H1 (cell line): ENCODE data around the gene FGD5. TPM values are rescaled to one million over a fixed set of nuclear protein-coding genes. Genes with fewer than 3 reads are reported as not detected.

Experiments used
- CTCF ChIA-PET: fragments of 300-600 bp; sonication (Branson Sonifier 250); formaldehyde crosslinking; loops from one replicate; lab custom pipeline; 2021; ENCODE audit not compliant: partially characterized antibody; lab: Charles Lee
- POLR2A ChIA-PET: fragments of 300-600 bp; sonication (Branson Sonifier 250); formaldehyde crosslinking; loops from one replicate; lab custom pipeline; 2021; ENCODE audit warnings: inconsistent platforms; ENCODE audit not compliant: partially characterized antibody; lab: Charles Lee
- DNase-seq, 2 experiments: peaks; one replicate each; pipeline versions ENCODE4 v3.0.0 to v3.0.0-alpha.2; 2010 to 2022; ENCODE audit warnings: low spot score in 2 of 2, low read depth in 1 of 2, mixed read lengths in 1 of 2
- FAIRE-seq: peaks from 2 replicates; lab custom pipeline; 2011; peaks lifted over from hg19 to GRCh38; lab: Jason Lieb, UNC
- H2AFZ ChIP-seq: 2 replicates; pipeline ENCODE4 v1.8.1; 2012; ENCODE audit warnings: low read length, inconsistent platforms
- H2AK5ac ChIP-seq: 2 replicates; pipeline ENCODE4 v1.6.1; 2013; ENCODE audit warnings: low read depth, low read length
- H2BK120ac ChIP-seq: replicated peaks from 2 replicates; pipeline ENCODE3; 2013; ENCODE audit warnings: low read depth, low read length, inconsistent platforms
- H2BK12ac ChIP-seq: 2 replicates; pipeline ENCODE4 v1.6.1; 2013; ENCODE audit warnings: low read depth, low read length
- H2BK15ac ChIP-seq: 2 replicates; pipeline ENCODE4 v1.6.1; 2013; ENCODE audit warnings: low read length
- H2BK20ac ChIP-seq: 2 replicates; pipeline ENCODE4 v1.6.1; 2013; ENCODE audit warnings: low read length
- H2BK5ac ChIP-seq: 2 replicates; pipeline ENCODE4 v1.6.1; 2013; ENCODE audit warnings: low read depth, low read length
- H3K14ac ChIP-seq: 2 replicates; pipeline ENCODE4 v1.6.1; 2013; ENCODE audit warnings: inconsistent platforms; ENCODE audit not compliant: insufficient read length
- H3K18ac ChIP-seq: 2 replicates; pipeline ENCODE4 v1.6.1; 2013; ENCODE audit warnings: low read length; ENCODE audit errors: extremely low read depth
- H3K23ac ChIP-seq: 2 replicates; pipeline ENCODE4 v1.6.1; 2013; ENCODE audit warnings: inconsistent platforms; ENCODE audit not compliant: insufficient read length
- H3K23me2 ChIP-seq: 2 replicates; pipeline ENCODE4 v1.6.1; 2013; ENCODE audit warnings: low read depth, low read length
- H3K27ac ChIP-seq: 2 replicates; pipeline ENCODE4 v1.6.1; 2011; ENCODE audit warnings: low read depth, low read length, inconsistent platforms
- H3K27me3 ChIP-seq, 4 experiments: replicated peaks in 1 of 4; 1 replicate in 1 of 4; 2 replicates in 3 of 4; pipeline versions ENCODE4 v1.6.1 to v1.8.1; 2011 to 2013; ENCODE audit warnings: low read length in 3 of 4, mild to moderate bottlenecking in 3 of 4, inconsistent platforms in 2 of 4, mixed read lengths in 2 of 4, moderate library complexity in 1 of 4; ENCODE audit not compliant: control insufficient read depth in 3 of 4, insufficient read depth in 3 of 4; ENCODE audit errors: extremely low read depth in 1 of 4
- H3K36me3 ChIP-seq, 4 experiments: 2 replicates each; pipeline versions ENCODE4 v1.6.1 to v1.8.1; 2011 to 2013; ENCODE audit warnings: mild to moderate bottlenecking in 4 of 4, low read length in 3 of 4, moderate library complexity in 2 of 4, control low read depth in 1 of 4, inconsistent platforms in 1 of 4; ENCODE audit not compliant: insufficient read depth in 4 of 4, control insufficient read depth in 2 of 4
- H3K4ac ChIP-seq: replicated peaks from 2 replicates; pipeline ENCODE3; 2013; ENCODE audit warnings: low read length, low read depth, mixed read lengths, inconsistent platforms; ENCODE audit not compliant: insufficient read length
- H3K4me1 ChIP-seq, 4 experiments: replicated peaks in 1 of 4; 1 replicate in 1 of 4; 2 replicates in 3 of 4; pipeline versions ENCODE4 v1.6.1 to v1.8.1; 2011 to 2013; ENCODE audit warnings: low read length in 3 of 4, inconsistent platforms in 2 of 4, mixed read lengths in 1 of 4; ENCODE audit not compliant: insufficient read depth in 4 of 4, control insufficient read depth in 3 of 4
- H3K4me2 ChIP-seq, 2 experiments: 2 replicates each; pipeline versions ENCODE4 v1.6.1 to v1.8.1; 2011 to 2013; ENCODE audit warnings: low read depth in 2 of 2, low read length in 2 of 2, control low read depth in 1 of 2, inconsistent platforms in 1 of 2, mild to moderate bottlenecking in 1 of 2; ENCODE audit not compliant: insufficient read depth in 1 of 2
- H3K4me3 ChIP-seq, 4 experiments: fragments of 200-600, 300-600 bp in 1 of 4; sonication (generic), shearing (Covaris generic), sonication (Bioruptor Twin) in 1 of 4; 2 replicates each; pipeline versions ENCODE4 v1.5.1 to v1.8.1; 2011 to 2016; ENCODE audit warnings: low read length in 4 of 4, low read depth in 3 of 4, control low read depth in 2 of 4, inconsistent platforms in 2 of 4, mild to moderate bottlenecking in 2 of 4, mixed read lengths in 1 of 4, moderate library complexity in 1 of 4; ENCODE audit not compliant: insufficient read depth in 2 of 4; ENCODE audit errors: extremely low read depth in 1 of 4
- H3K56ac ChIP-seq: replicated peaks from 2 replicates; pipeline ENCODE3; 2013; ENCODE audit warnings: low read depth, mild to moderate bottlenecking, mixed read lengths, low read length, inconsistent platforms; ENCODE audit not compliant: insufficient read length
- H3K79me1 ChIP-seq: 2 replicates; pipeline ENCODE4 v1.6.1; 2013; ENCODE audit warnings: low read depth, low read length, control low read depth
- H3K79me2 ChIP-seq, 2 experiments: 2 replicates each; pipeline versions ENCODE4 v1.6.1 to v1.8.1; 2012 to 2013; ENCODE audit warnings: low read length in 2 of 2, mild to moderate bottlenecking in 2 of 2, inconsistent platforms in 1 of 2; ENCODE audit not compliant: insufficient read depth in 2 of 2, control insufficient read depth in 1 of 2
- H3K9ac ChIP-seq, 4 experiments: replicated peaks in 1 of 4; 1 replicate in 1 of 4; 2 replicates in 3 of 4; pipeline versions ENCODE4 v1.6.1 to v1.8.1; 2011 to 2013; ENCODE audit warnings: low read depth in 3 of 4, low read length in 3 of 4, control low read depth in 2 of 4, mild to moderate bottlenecking in 2 of 4, moderate library complexity in 2 of 4, inconsistent platforms in 1 of 4; ENCODE audit errors: extremely low read depth in 1 of 4
- H3K9me3 ChIP-seq, 2 experiments: 2 replicates each; pipeline versions ENCODE4 v1.6.1 to v1.8.1; 2012 to 2013; ENCODE audit warnings: mild to moderate bottlenecking in 2 of 2, moderate library complexity in 2 of 2, control low read depth in 1 of 2, inconsistent platforms in 1 of 2, low read depth in 1 of 2, low read length in 1 of 2, mixed read lengths in 1 of 2; ENCODE audit not compliant: insufficient read depth in 2 of 2
- H4K20me1 ChIP-seq, 2 experiments: replicated peaks in 1 of 2; 2 replicates each; pipeline versions ENCODE3 to v1.8.1; 2011 to 2013; ENCODE audit warnings: inconsistent platforms in 2 of 2, low read length in 2 of 2, mild to moderate bottlenecking in 1 of 2; ENCODE audit not compliant: insufficient read depth in 2 of 2, control insufficient read depth in 1 of 2
- H4K5ac ChIP-seq: 2 replicates; pipeline ENCODE4 v1.6.1; 2013; ENCODE audit warnings: low read length, low read depth, mixed read lengths, inconsistent platforms; ENCODE audit not compliant: insufficient read length
- H4K8ac ChIP-seq: 2 replicates; pipeline ENCODE4 v1.8.0; 2013; ENCODE audit warnings: mild to moderate bottlenecking, moderate library complexity, low read length, inconsistent platforms; ENCODE audit not compliant: insufficient read depth; ENCODE audit errors: extremely low read depth
- H4K91ac ChIP-seq: replicated peaks from 2 replicates; pipeline ENCODE3; 2013; ENCODE audit warnings: low read length, mixed read lengths, inconsistent platforms; ENCODE audit not compliant: insufficient read length
- CHD2 ChIP-seq: IDR thresholded peaks from 2 replicates; pipeline ENCODE4 v1.6.1; 2012; ENCODE audit warnings: low read length, improper control_type of control experiment
- GABPA ChIP-seq: IDR thresholded peaks from 2 replicates; pipeline ENCODE4 v1.6.1; 2011; ENCODE audit warnings: mild to moderate bottlenecking, low read length, moderate library complexity, borderline replicate concordance; ENCODE audit not compliant: insufficient read depth
- HDAC6 ChIP-seq: IDR thresholded peaks from one replicate; pipeline ENCODE4 v1.7.1; 2012; ENCODE audit warnings: low read depth, mild to moderate bottlenecking, inconsistent platforms, low read length, moderate library complexity
- MAFK ChIP-seq: IDR thresholded peaks from 2 replicates; pipeline ENCODE4 v1.6.1; 2012; ENCODE audit warnings: low read depth, mild to moderate bottlenecking, improper control_type of control experiment, low read length
- POLR2A ChIP-seq, 2 experiments: IDR thresholded peaks; 1 replicate in 1 of 2; 2 replicates in 1 of 2; pipeline ENCODE4 v1.6.1; 2011; ENCODE audit warnings: low read depth in 2 of 2, low read length in 2 of 2, mild to moderate bottlenecking in 2 of 2; ENCODE audit errors: control extremely low read depth in 1 of 2
- RNF2 ChIP-seq: fragments of 200-900, 300-1000 bp; sonication (generic); IDR thresholded peaks from 2 replicates; pipeline ENCODE4 v1.7.1; 2016; ENCODE audit warnings: borderline replicate concordance, low read depth, mild to moderate bottlenecking, antibody characterized with exemption, low read length; ENCODE audit not compliant: poor library complexity, severe bottlenecking; ENCODE audit errors: missing control alignments
- RXRA ChIP-seq: IDR thresholded peaks from 2 replicates; pipeline ENCODE4 v1.6.1; 2011; ENCODE audit warnings: low read depth, mild to moderate bottlenecking, low read length, moderate library complexity; ENCODE audit not compliant: insufficient read depth
- SIRT6 ChIP-seq: IDR thresholded peaks from one replicate; pipeline ENCODE4 v1.7.1; 2012; ENCODE audit warnings: low read length, inconsistent platforms
- SP1 ChIP-seq: IDR thresholded peaks from 2 replicates; pipeline ENCODE4 v1.6.1; 2011; ENCODE audit warnings: low read depth, low read length
- SP2 ChIP-seq: IDR thresholded peaks from 2 replicates; pipeline ENCODE4 v1.6.1; 2012; ENCODE audit warnings: mild to moderate bottlenecking, low read length, inconsistent platforms
- USF2 ChIP-seq: IDR thresholded peaks from 2 replicates; pipeline ENCODE4 v1.6.1; 2011; ENCODE audit warnings: low read length, improper control_type of control experiment
- WGBS, 2 experiments: shearing (Covaris generic) in 1 of 2; methylation state at CpG; one replicate each; pipeline versions ENCODE4 v1.1.6 to v1.1.7; 2013 to 2015; ENCODE audit warnings: low lambda C conversion rate in 2 of 2, mixed read lengths in 2 of 2, inconsistent platforms in 1 of 2, low coverage in 1 of 2, missing lambda C conversion rate in 1 of 2; ENCODE audit not compliant: insufficient replicate concordance in 2 of 2, insufficient coverage in 1 of 2, insufficient read length in 1 of 2; ENCODE audit errors: extremely low coverage in 1 of 2, missing lambda C conversion rate in 1 of 2; 5-methylcytosine and 5-hydroxymethylcytosine counted together
- polyA plus RNA-seq, 7 experiments: library from polyadenylated mRNA; depleted of rRNA in 3 of 7; stranded (reverse) in 5 of 7; unstranded in 2 of 7; fragments of >200 nt in 5 of 7; fragments of 200-250 nt in 2 of 7; gene quantifications; 1 replicate in 5 of 7; 2 replicates in 1 of 7; 4 replicates in 1 of 7; pipeline versions ENCODE4 v1.2.1 to v1.2.3, GENCODE V29; 2011 to 2013; ENCODE audit warnings: missing spikeins in 2 of 7, mixed read lengths in 2 of 7
- total RNA-seq: library from RNA; stranded (reverse); fragmentation: NEBNext Ultra II Directional; extraction: Animal tissue kit (Norgen Biotek cat#: 25700); gene quantifications from 2 replicates; pipeline ENCODE4 v1.2.1, GENCODE V29; 2021

Gene FGD5
- total and polyA plus RNA-seq, 2 of the 8 experiments (the other 6 are each of a cell fraction or from before 2014, with no cell fraction given): 4.7 to 14.3 TPM

- DNase-seq: no peak
- Histone ChIP-seq H2AFZ (no peak overlapping the region), H2AK5ac (no peak overlapping the region), H4K8ac (no peak overlapping the region), H3K36me3 (no peaks in the 10 kb centered on the region), H3K14ac (no peak overlapping the region), H4K91ac (no peak overlapping the region), H3K27me3 (no peaks in the 10 kb centered on the region), H2BK15ac (no peak overlapping the region), H3K23me2 (no peaks in the 10 kb centered on the region), H3K23ac (no peak overlapping the region), H3K4ac (no peak overlapping the region), H3K4me2 (no peak overlapping the region), H3K9me3 (no peaks in the 10 kb centered on the region), H3K79me2 (no peaks in the 10 kb centered on the region), H3K56ac (no peak overlapping the region), H2BK5ac (no peak overlapping the region), H3K18ac (no peak overlapping the region)
- CTCF ChIA-PET: interaction anchor here (0.6 to 23.5 kb wide), 11 partner anchors 9 to 116 kb away, joined by 3 to 337 read pairs (median 3); no protein-coding TSS in a partner anchor
- TF ChIP-seq POLR2A (IDR thresholded peaks at IDR 0.05; ENCODE audit: control extremely low read depth in 1 of 2, low read depth in 2 of 2, low read length in 2 of 2) (no peak), SP2 (no peak), USF2 (no peak), GABPA (no peak), CHD2 (no peak), SP1 (no peak), RNF2 (no peak), HDAC6 (no peak), SIRT6 (no peak), RXRA (no peak), MAFK (no peak)
- TF ChIP-seq, all 59 proteins: peak for 0
- no peak overlapping the region for H3K27ac ChIP-seq
- H4K20me1 ChIP-seq: no peaks in the 10 kb centered on the region
- H2BK20ac ChIP-seq: no peak overlapping the region
- POLR2A ChIA-PET: no interaction called here
- H3K9ac ChIP-seq: no peak overlapping the region
- no peaks in the 10 kb centered on the region for H3K4me1 ChIP-seq
- WGBS, 2 experiments: 80% methylated on average over 5 of the region's 5 CpGs; no CpG with 5 or more reads in 1 of the 2 experiments
- H3K4me3 ChIP-seq: no peak overlapping the region
- no peaks in the 10 kb centered on the region; the same call in 1 of the 2 replicates for H3K79me1 ChIP-seq
- FAIRE-seq: no peak
- H4K5ac ChIP-seq: no peak overlapping the region
- H2BK12ac ChIP-seq: no peak overlapping the region
- H2BK120ac ChIP-seq: no peak overlapping the region
Measured at GRCh38 chr3:14890476-14890875, 71.7 kb downstream of the FGD5 start.
